ENCODE data around the gene UFD1.

UFD1 gene

GRCh38 chr22:19522190-19522880 is 43.3 kb upstream of the UFD1 start:
- no peak for DNase-seq (ENCODE audit: extremely low spot score)
- no peak for TF ChIP-seq FOXM1 (IDR thresholded peaks at IDR 0.05; ENCODE audit: borderline replicate concordance)
- no peak for TF ChIP-seq LEF1 (IDR thresholded peaks at IDR 0.05; ENCODE audit: borderline replicate concordance)
- no peak for TF ChIP-seq TARDBP (IDR thresholded peaks at IDR 0.05)
- TF ChIP-seq L3MBTL2 (conservative IDR thresholded peaks at IDR 0.05) = no peak
- TF ChIP-seq SUZ12 (IDR thresholded peaks at IDR 0.05) = no peak
- TF ChIP-seq, protein P1, sequence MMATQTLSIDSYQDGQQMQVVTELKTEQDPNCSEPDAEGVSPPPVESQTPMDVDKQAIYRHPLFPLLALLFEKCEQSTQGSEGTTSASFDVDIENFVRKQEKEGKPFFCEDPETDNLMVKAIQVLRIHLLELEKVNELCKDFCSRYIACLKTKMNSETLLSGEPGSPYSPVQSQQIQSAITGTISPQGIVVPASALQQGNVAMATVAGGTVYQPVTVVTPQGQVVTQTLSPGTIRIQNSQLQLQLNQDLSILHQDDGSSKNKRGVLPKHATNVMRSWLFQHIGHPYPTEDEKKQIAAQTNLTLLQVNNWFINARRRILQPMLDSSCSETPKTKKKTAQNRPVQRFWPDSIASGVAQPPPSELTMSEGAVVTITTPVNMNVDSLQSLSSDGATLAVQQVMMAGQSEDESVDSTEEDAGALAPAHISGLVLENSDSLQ (IDR thresholded peaks at IDR 0.05) = no peak
- TF ChIP-seq NFRKB (IDR thresholded peaks at IDR 0.05) = no peak
- TF ChIP-seq SP1 (IDR thresholded peaks at IDR 0.05) = no peak
- TF ChIP-seq ARNT (IDR thresholded peaks at IDR 0.05) = no peak
- no peak for TF ChIP-seq BHLHE40 (IDR thresholded peaks at IDR 0.05; ENCODE audit: borderline replicate concordance)
- TF ChIP-seq ELF4 (IDR thresholded peaks at IDR 0.05) = no peak
- TF ChIP-seq HDGF (IDR thresholded peaks at IDR 0.05; ENCODE audit: borderline replicate concordance) = no peak
- no peak for TF ChIP-seq FOXA1 (IDR thresholded peaks at IDR 0.05)
- TF ChIP-seq FOXK2 (IDR thresholded peaks at IDR 0.05) = no peak
- TF ChIP-seq ZNF384 (IDR thresholded peaks at IDR 0.05) = no peak
- no peak for TF ChIP-seq CTBP1 (IDR thresholded peaks at IDR 0.05; ENCODE audit: borderline replicate concordance)
- ChIA-PET CTCF (no interaction called here), POLR2A (interaction anchor here (1.4 kb wide), 1 partner anchor 42 kb away, joined by 3 read pairs; the partner anchor contains the start of gene CDC45)

DNA sequence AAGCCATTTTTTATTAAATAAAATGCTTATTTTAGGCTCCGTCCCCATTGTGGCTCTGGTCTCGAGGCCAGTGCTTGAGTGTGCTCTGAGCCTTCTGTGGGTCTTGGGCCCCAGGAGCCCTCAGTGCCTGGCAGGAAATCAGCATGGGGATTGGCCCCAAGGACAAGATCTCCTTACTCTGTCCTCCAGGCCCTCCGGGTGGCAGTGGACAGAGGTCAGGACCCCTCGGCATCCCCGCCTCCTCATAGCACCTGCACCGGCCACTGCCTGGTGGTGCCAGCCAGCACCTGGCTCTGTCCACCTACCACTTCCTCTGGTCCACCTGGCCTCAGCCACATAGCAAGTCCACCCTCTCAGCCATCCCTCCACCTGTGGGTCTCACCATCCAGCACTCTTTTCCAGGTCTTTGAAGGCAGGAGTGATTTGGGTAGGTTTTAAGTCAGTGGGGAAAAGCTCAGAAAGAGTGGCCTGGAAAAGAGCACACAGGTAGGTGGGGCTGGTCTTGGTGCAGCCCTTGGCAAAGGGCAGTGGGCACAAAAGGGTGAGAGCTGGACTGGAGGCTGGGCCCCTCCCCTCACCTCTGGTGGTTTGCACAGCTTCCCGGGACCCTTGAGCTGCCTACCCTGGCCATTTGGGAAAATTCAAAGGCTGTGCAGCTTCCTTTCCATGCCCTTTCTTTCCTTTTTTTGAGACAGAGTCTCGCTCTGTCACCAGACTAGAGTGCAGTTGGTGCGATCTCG is 41.7 kb upstream of the UFD1 start:
- DNase-seq (ENCODE audit: extremely low spot score) = no peak
- no peak for TF ChIP-seq NFRKB (IDR thresholded peaks at IDR 0.05)
- TF ChIP-seq HDGF (IDR thresholded peaks at IDR 0.05; ENCODE audit: borderline replicate concordance) = no peak
- no peak for TF ChIP-seq TARDBP (IDR thresholded peaks at IDR 0.05)
- no peak for TF ChIP-seq FOXK2 (IDR thresholded peaks at IDR 0.05)
- TF ChIP-seq ELF4 (IDR thresholded peaks at IDR 0.05) = no peak
- CTCF ChIA-PET = no interaction called here
- POLR2A ChIA-PET = interaction anchor here (1.4 kb wide), 1 partner anchor 41 kb away, joined by 3 read pairs; the partner anchor contains the start of gene CDC45

DNA sequence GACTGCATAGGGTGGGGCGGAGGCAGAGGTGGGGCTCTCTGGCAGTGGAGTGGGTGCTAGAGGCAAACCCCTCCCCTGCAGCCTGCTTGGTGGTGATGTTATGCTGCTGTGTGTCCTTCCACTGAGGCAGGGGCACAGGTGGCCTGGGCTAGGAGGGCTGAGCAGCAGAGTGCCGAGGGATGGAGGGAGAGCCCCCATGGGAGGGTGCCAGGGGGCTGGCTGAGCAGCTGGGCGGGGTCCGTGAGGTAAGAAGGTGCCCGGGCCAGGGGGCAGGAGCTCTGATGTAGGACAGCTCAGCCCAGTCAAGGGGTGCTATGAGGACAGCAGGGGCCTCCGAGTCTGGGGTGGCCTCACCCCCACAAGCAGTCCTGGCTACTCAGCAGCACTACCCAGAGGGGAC is 41.0 kb upstream of the UFD1 start:
- POLR2A ChIA-PET = no interaction called here
- CTCF ChIA-PET = no interaction called here
- no peak for DNase-seq (ENCODE audit: extremely low spot score)
- no peak for TF ChIP-seq L3MBTL2 (conservative IDR thresholded peaks at IDR 0.05)
- TF ChIP-seq FOXA1 (IDR thresholded peaks at IDR 0.05) = no peak
- TF ChIP-seq TARDBP (IDR thresholded peaks at IDR 0.05) = no peak
- no peak for TF ChIP-seq ZNF384 (IDR thresholded peaks at IDR 0.05)
- TF ChIP-seq BHLHE40 (IDR thresholded peaks at IDR 0.05; ENCODE audit: borderline replicate concordance) = no peak
- TF ChIP-seq, protein P1 (IDR thresholded peaks at IDR 0.05) = no peak
- no peak for TF ChIP-seq ARNT (IDR thresholded peaks at IDR 0.05)
- no peak for TF ChIP-seq SP1 (IDR thresholded peaks at IDR 0.05)
- TF ChIP-seq NFRKB (IDR thresholded peaks at IDR 0.05) = no peak
- TF ChIP-seq SUZ12 (IDR thresholded peaks at IDR 0.05) = no peak
- no peak for TF ChIP-seq FOXK2 (IDR thresholded peaks at IDR 0.05)
- TF ChIP-seq HDGF (IDR thresholded peaks at IDR 0.05; ENCODE audit: borderline replicate concordance) = no peak
- no peak for TF ChIP-seq CTBP1 (IDR thresholded peaks at IDR 0.05; ENCODE audit: borderline replicate concordance)
- TF ChIP-seq ELF4 (IDR thresholded peaks at IDR 0.05) = no peak
- no peak for TF ChIP-seq FOXM1 (IDR thresholded peaks at IDR 0.05; ENCODE audit: borderline replicate concordance)
- no peak for TF ChIP-seq LEF1 (IDR thresholded peaks at IDR 0.05; ENCODE audit: borderline replicate concordance)

DNA sequence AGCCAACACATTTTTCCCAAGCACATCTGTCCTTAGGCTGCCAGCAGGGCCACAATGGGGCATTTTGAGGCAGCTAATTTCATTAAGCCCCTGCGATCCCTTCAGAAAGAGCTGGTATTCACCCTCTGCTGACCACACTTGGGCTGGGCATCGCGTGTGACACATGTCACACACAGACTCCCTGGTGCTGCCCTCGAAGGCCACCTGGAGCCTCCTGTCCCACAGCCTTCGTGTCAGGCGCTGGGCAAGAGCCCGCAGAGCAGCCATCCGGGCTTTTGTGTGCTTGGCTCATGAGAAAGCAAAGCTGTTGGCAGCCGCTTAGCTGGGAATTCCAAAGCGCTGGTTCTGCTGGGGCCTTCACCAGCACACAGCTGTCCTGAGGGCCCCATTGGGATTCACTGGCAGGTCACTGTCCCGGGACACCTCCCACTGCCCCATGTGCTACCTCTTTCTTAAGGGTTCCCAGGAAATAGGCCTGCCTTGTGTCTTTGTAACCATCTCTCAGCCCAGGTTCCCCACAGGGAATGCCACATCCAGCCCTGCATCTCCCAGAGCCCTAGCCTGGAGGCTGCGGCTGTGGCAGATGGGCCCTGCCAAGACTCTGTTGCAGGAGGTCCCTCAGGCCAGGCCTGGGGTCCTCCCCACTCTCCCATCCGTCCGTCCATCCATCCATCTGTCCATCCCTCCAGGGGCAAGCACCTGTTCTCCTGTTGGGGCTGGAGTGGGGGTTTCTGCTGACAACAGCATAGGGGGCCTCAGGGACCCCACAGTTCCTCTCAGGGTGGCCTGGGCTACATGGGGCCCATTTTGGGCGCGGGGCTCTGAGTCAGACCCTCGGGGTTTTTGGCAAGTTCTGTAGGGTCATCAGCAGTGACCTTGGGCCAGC is 40.3 kb upstream of the UFD1 start:
- TF ChIP-seq FOXM1 (IDR thresholded peaks at IDR 0.05; ENCODE audit: borderline replicate concordance) = no peak
- no peak for TF ChIP-seq SP1 (IDR thresholded peaks at IDR 0.05)
- no peak for TF ChIP-seq FOXK2 (IDR thresholded peaks at IDR 0.05)
- no peak for TF ChIP-seq SUZ12 (IDR thresholded peaks at IDR 0.05)
- no peak for TF ChIP-seq TARDBP (IDR thresholded peaks at IDR 0.05)
- TF ChIP-seq, protein P1 (IDR thresholded peaks at IDR 0.05) = no peak
- no peak for TF ChIP-seq LEF1 (IDR thresholded peaks at IDR 0.05; ENCODE audit: borderline replicate concordance)
- TF ChIP-seq CTBP1 (IDR thresholded peaks at IDR 0.05; ENCODE audit: borderline replicate concordance) = no peak
- no peak for TF ChIP-seq FOXA1 (IDR thresholded peaks at IDR 0.05)
- no peak for TF ChIP-seq BHLHE40 (IDR thresholded peaks at IDR 0.05; ENCODE audit: borderline replicate concordance)
- TF ChIP-seq ZNF384 (IDR thresholded peaks at IDR 0.05) = no peak
- no peak for TF ChIP-seq ARNT (IDR thresholded peaks at IDR 0.05)
- TF ChIP-seq HDGF (IDR thresholded peaks at IDR 0.05; ENCODE audit: borderline replicate concordance) = no peak
- TF ChIP-seq L3MBTL2 (conservative IDR thresholded peaks at IDR 0.05) = no peak
- TF ChIP-seq ELF4 (IDR thresholded peaks at IDR 0.05) = no peak
- ChIA-PET POLR2A (no interaction called here), CTCF (no interaction called here)
- DNase-seq (ENCODE audit: extremely low spot score) = no peak

GRCh38 chr22:19518635-19519034 is 39.6 kb upstream of the UFD1 start:
- ChIA-PET CTCF (no interaction called here), POLR2A (no interaction called here)
- no peak for DNase-seq (ENCODE audit: extremely low spot score)
- no peak for TF ChIP-seq CTBP1 (IDR thresholded peaks at IDR 0.05; ENCODE audit: borderline replicate concordance)
- TF ChIP-seq SUZ12 (IDR thresholded peaks at IDR 0.05) = no peak
- TF ChIP-seq FOXA1 (IDR thresholded peaks at IDR 0.05) = no peak
- TF ChIP-seq TARDBP (IDR thresholded peaks at IDR 0.05) = no peak

Measured in HEK293T (cell line).